Progenitor cell of endocrine pancreas (in vitro differentiated cells): ENCODE results near the gene PLPP2. TPM values are rescaled to one million over a fixed set of nuclear protein-coding genes. Genes with fewer than 3 reads are reported as not detected.

Experiments used
- DNase-seq: peaks from one replicate; pipeline ENCODE4 v3.0.0; 2021; ENCODE audit warnings: low spot score; ENCODE audit not compliant: unreplicated experiment
- H3K27ac Mint-ChIP-seq: 2 replicates; pipeline ENCODE4 v1.8.0; 2021; ENCODE audit warnings: mild to moderate bottlenecking, moderate library complexity, mixed read lengths
- H3K27me3 Mint-ChIP-seq: 2 replicates; pipeline ENCODE4 v1.8.0; 2021; ENCODE audit warnings: mixed read lengths
- H3K36me3 Mint-ChIP-seq: 2 replicates; pipeline ENCODE4 v1.8.0; 2022; ENCODE audit warnings: mixed read lengths; ENCODE audit not compliant: insufficient read depth
- H3K4me1 Mint-ChIP-seq: 2 replicates; pipeline ENCODE4 v1.8.0; 2021; ENCODE audit warnings: low read depth, mixed read lengths
- H3K4me3 Mint-ChIP-seq: 2 replicates; pipeline ENCODE4 v1.8.0; 2021; ENCODE audit warnings: low read depth, mild to moderate bottlenecking, moderate library complexity, mixed read lengths
- H3K9me3 Mint-ChIP-seq: 2 replicates; pipeline ENCODE4 v1.8.0; 2021; ENCODE audit warnings: low read depth, mixed read lengths
- CTCF ChIP-seq: fragments of 200-600 bp; sonication (generic); IDR thresholded peaks from one replicate; pipeline ENCODE4 v1.5.0; 2021; ENCODE audit warnings: antibody characterized with exemption, mild to moderate bottlenecking; ENCODE audit not compliant: unreplicated experiment
- total RNA-seq: library from RNA; stranded (reverse); gene quantifications from 2 replicates; pipeline ENCODE4 v1.2.1, GENCODE V29; 2021

The PLPP2 gene
- total RNA-seq, 1 donor from 2014 or later, result 46.3 TPM

GRCh38 chr19:282501-282900 lies 8.7 kb downstream of the PLPP2 start:
- TF ChIP-seq CTCF, result no peak
- DNase-seq, result no peak
- Mint-ChIP-seq H3K27ac (no peak overlapping the region), H3K4me3 (no peak overlapping the region), H3K4me1 (no peaks in the 10 kb centered on the region), H3K27me3 (peaks cover under 1% of the 10 kb centered on the region), H3K36me3 (peaks cover 6% of the 10 kb centered on the region), H3K9me3 (no peaks in the 10 kb centered on the region)

GRCh38 chr19:281992-282391 lies 9.2 kb downstream of the PLPP2 start:
- no peaks in the 10 kb centered on the region for H3K4me1 Mint-ChIP-seq
- peak; percentile 17 for TF ChIP-seq CTCF
- no peak overlapping the region for H3K27ac Mint-ChIP-seq
- H3K4me3 Mint-ChIP-seq, result no peak overlapping the region
- H3K27me3 Mint-ChIP-seq, result peaks cover 3% of the 10 kb centered on the region
- no peak for DNase-seq
- peaks cover 5% of the 10 kb centered on the region for H3K36me3 Mint-ChIP-seq
- no peaks in the 10 kb centered on the region for H3K9me3 Mint-ChIP-seq

GRCh38 chr19:281156-281853 lies 9.9 kb downstream of the PLPP2 start:
- no peak for TF ChIP-seq CTCF
- H3K27ac Mint-ChIP-seq, result no peak overlapping the region
- H3K4me1 Mint-ChIP-seq, result no peaks in the 10 kb centered on the region
- peaks cover 3% of the 10 kb centered on the region for H3K36me3 Mint-ChIP-seq
- peaks cover 3% of the 10 kb centered on the region for H3K27me3 Mint-ChIP-seq
- H3K9me3 Mint-ChIP-seq, result no peaks in the 10 kb centered on the region
- no peak overlapping the region for H3K4me3 Mint-ChIP-seq
- DNase-seq, result no peak

- Mint-ChIP-seq H3K9me3 (no peaks in the 10 kb centered on the region), H3K36me3 (peaks cover 3% of the 10 kb centered on the region), H3K27ac (no peak overlapping the region), H3K4me1 (no peaks in the 10 kb centered on the region), H3K4me3 (no peak overlapping the region), H3K27me3 (peaks cover 6% of the 10 kb centered on the region)
- no peak for TF ChIP-seq CTCF
- no peak for DNase-seq
Measured at GRCh38 chr19:280541-281009, 10.6 kb downstream of the PLPP2 start.

- H3K27me3 Mint-ChIP-seq, result peaks cover 6% of the 10 kb centered on the region
- peaks cover 3% of the 10 kb centered on the region for H3K36me3 Mint-ChIP-seq
- no peak overlapping the region for H3K4me3 Mint-ChIP-seq
- no peak for TF ChIP-seq CTCF
- H3K9me3 Mint-ChIP-seq, result no peaks in the 10 kb centered on the region
- no peak overlapping the region for H3K27ac Mint-ChIP-seq
- no peak for DNase-seq
- no peaks in the 10 kb centered on the region for H3K4me1 Mint-ChIP-seq
Measured at GRCh38 chr19:279656-280055, 11.5 kb downstream of the PLPP2 start.
